ENCODE data around the gene TSPAN3.

GRCh38 chr15:77031376-77032050, 39.4 kb downstream of the TSPAN3 start:
- TF ChIP-seq EP300 (IDR thresholded peaks at IDR 0.05): no peak
- no peak for TF ChIP-seq CTCF (IDR thresholded peaks at IDR 0.05)
- TF ChIP-seq POLR2A (IDR thresholded peaks at IDR 0.05): no peak
- no peak for TF ChIP-seq POLR2AphosphoS5 (IDR thresholded peaks at IDR 0.05)
